GM21360 (cell line): ENCODE measurements around the gene CASP10.

Source experiments
- ATAC-seq: cut with Tn5 transposase; IDR thresholded peaks from one replicate; pipeline ENCODE4 v1.9.1; 2021; ENCODE audit warnings: mild to moderate bottlenecking, moderate library complexity; ENCODE audit not compliant: unreplicated experiment

Gene CASP10

GRCh38 chr2:201257381-201257955, 74.5 kb downstream of the CASP10 start:
- peak; percentile 49 for ATAC-seq

DNA sequence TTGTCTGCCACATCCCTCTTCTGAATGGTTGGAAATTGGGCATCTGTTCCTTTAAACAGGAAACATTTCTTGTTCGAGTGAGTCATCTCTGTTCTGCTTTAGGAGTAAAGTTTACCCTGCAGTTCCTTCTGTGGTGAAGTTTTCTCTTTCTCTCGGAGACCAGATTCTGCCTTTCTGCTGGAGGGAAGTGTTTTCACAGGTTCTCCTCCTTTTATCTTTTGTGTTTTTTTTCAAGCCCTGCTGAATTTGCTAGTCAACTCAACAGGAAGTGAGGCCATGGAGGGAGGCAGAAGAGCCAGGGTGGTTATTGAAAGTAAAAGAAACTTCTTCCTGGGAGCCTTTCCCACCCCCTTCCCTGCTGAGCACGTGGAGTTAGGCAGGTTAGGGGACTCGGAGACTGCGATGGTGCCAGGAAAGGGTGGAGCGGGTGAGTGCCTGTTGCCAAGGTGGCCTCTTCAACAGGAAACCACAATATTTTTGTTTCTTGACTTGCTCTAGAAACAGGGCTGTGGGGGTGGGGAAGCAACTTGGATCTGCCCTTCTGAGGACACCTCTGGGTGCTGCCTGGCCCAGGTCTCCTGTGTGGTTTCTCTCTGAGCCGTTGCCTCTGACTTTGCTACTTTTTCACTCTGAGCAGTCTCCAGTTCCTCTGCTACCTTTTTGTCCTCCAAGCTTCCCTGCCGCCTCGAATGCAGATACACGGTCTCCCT, 75.2 kb downstream of the CASP10 start:
- ATAC-seq: peak; percentile 56

DNA sequence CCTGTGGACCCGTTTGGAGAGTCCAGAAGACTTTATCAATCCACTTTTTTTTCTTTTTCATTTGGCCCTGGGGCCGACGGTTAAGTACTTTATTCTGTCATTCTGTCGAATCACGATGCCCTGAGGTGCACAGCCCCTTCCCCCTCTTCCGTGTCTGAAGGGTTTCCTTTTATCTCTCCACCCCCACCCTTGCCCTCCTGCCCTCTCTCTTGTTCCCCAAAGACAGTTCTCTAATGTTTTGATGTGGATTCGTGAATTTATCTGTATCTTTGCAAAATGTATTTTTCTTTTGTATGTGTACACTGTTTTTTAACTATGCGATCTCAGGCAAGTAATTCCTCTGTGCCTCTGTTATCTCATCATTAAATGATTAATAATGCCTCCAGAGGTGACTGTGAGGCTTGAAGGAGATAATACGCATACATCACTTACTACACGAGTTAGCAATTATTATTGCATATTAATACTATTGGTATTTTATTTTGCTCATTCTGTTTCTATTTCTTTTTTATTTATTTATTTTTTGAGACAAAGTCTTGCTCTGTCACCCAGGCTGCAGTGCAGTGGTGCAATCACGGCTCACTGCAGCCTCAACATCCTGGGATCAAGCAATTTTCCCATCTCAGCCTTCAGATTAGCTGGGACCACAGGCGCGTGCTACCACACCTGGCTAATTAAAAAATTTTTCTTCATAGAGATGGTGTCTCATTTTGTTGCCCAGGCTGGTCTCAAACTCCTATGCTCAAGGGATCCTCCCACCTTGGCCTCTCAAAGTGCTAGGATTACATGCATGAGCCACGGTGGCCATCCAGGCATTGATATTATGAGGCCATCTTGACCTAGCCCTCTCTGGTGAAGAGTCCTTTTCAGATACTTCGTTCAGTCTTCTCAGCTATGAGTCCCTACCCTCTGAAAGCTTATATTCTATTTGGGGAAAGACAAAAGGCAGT, 76.0 kb downstream of the CASP10 start:
- ATAC-seq: peak; percentile 16

DNA sequence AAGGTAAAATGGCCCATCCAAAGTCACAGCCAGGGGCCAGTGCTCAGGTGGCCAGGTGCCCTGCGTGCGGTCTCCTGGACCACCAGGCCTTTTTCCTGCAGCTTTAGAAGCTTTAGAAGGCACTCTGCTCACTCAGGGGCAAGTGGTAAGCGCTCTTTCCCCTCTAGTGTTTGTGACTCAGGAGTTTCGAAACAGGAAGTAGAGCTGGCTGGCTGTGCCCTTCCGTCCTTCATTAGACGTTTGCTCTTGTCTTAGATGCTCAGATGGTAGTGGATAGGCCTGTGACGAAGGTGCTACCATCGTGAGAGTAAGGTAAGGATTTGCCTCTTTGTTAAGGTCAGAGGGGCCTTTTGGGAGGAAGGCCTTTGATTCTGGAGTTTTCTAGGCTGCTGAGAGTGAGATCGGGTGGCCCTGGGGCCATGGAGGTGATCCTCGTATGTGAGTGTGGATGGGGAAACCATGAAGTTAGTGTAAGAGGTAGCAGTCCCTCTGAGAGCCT, 77.4 kb downstream of the CASP10 start, which contains the start of gene CASP8:
Gene CASP8 (plus strand): TSS at position 235 of the 499 bp plus-strand sequence. CDS start 5,951 bp downstream, outside the sequence.
- ATAC-seq: no peak

- no peak for ATAC-seq
Measured at GRCh38 chr2:201261471-201261870, 78.5 kb downstream of the CASP10 start.

DNA sequence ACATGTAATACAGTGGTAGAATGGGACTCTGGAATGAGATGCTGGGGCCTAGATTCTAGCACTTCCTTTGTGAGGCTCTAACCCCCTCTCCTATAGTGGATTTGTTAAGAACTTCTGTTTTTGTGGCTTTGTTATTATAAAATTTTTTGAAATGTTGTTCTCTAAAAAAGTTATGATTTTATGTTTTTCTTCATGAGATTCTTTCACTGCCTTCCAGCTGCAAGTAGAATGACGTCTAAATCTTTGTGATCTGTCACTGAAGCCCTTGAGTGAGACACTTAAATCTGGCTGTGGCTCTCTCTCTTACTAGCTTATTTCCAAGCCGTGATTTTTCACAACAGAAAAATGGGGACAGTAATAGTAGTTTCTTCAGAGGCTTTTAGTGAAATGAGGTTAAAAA, 79.0 kb downstream of the CASP10 start:
- ATAC-seq: no peak

GRCh38 chr2:201262718-201263117, 79.8 kb downstream of the CASP10 start:
- no peak for ATAC-seq

DNA sequence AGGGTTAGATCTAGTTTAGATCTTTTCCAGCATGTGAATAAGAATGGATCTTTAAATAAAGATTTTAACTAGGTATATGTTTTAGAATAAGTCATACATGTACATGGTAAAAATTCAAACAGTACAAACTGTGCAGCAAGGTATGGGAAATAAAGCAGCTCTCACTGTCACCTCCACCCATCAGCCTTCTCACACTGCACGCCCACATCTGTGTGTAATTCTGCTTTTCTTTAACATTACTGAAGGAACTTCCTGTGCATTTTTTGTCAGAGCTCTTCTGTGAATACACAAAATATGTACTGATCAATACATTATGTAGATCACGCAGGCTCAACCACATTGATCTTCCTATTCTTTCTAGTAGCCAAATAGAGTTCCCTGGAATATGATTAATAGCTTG, 80.8 kb downstream of the CASP10 start:
- no peak for ATAC-seq

DNA sequence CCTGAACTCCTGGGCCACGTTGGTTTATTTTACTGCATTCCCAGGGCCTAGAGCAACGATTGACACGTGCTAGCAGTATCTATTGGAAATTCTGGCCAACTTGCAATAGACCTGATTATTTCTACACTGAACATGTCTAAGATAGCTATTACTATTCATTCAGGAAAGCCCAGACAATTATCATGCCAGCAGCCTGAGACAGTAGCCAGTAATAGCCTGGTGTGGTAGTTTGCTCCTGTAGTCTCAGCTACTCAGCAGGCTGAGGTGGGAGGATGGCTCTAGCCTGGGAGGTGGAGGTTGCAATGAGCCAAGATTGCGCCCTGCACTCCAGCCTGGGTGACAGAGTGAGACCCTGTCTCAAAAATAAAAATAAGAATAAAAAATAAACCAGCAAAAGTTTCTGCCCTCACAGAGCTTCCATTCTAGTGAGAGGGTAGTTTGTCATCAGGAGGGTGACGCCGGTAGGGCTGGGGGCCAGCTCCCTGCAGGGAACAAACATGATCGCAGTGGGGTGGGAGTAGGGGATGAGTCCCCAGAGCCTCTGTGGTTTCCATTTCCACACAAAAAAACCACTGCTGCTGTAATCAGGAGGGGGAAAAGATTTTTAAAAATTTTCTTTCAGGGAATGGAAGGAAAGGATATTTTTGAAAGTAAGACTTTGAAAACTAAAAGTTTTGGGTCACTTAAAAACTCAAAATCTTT, 81.7 kb downstream of the CASP10 start:
- no peak for ATAC-seq

DNA sequence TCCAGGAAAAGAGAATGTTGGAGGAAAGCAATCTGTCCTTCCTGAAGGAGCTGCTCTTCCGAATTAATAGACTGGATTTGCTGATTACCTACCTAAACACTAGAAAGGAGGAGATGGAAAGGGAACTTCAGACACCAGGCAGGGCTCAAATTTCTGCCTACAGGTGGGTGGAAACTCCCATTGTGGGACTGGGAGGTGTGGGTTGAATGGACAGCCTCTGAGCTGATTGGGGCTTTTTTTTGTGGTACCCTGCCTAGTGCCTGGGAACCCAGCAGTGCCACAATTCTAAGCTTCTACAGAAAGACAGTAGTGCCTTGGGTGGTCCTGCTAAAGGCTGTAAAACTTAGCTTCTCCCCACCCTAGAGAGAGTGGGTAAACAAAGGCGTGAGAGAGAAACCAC, 83.7 kb downstream of the CASP10 start:
- no peak for ATAC-seq

DNA sequence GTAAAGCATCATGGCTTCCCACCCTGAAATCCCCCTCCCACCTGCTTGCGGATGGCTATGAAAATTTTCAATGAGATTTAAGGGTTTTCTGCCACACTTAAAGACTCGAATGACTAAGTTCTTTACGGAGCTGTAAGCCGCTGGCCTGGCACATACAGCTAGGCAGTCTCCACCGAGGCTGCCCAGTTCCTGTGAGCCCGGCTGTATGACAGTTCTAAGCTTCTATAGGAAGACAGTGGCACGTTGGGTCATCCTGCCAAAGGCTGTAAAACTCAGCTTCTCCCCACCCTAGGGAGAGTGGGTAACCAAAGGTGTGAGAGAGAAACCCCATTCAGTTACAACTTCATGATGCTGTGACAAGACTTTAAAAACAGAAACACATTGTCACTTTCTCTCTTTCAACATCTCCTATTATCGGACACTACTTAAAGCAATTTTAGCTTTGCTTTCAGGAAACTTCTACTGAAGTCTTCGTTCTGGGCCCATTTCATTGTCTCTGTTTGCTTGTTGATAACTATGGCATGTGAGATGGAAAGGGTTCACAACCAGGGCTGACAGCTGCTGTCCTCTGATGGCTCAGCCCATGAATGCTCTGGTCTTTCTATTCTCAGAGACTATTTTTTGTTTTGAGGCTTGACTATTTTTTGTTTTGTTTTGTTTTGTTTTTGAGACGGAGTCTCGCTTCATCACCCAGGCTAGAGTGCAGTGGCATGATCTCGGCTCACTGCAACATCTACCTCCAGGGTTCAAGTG, 84.5 kb downstream of the CASP10 start:
- no peak for ATAC-seq

DNA sequence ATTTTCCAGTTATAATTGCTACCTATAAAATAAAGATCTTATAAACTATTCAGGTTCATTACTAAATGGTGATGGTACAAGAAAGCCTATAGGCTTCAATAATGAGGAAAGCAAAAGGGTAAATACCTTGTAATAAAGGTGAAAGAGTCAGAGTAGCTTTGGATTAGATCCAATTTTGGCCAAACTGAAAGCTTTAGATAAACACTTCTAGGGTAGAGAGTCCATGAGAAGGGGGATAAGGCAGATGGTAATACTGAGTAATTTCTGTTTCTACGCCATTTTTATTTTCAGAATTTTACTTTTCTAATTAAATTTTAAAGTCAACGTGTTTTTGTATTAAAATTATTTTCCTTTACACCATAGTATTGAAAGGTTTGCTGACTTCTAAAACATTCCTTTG, 86.8 kb downstream of the CASP10 start:
- no peak for ATAC-seq

GRCh38 chr2:201270293-201271001, 87.5 kb downstream of the CASP10 start:
- no peak for ATAC-seq

DNA sequence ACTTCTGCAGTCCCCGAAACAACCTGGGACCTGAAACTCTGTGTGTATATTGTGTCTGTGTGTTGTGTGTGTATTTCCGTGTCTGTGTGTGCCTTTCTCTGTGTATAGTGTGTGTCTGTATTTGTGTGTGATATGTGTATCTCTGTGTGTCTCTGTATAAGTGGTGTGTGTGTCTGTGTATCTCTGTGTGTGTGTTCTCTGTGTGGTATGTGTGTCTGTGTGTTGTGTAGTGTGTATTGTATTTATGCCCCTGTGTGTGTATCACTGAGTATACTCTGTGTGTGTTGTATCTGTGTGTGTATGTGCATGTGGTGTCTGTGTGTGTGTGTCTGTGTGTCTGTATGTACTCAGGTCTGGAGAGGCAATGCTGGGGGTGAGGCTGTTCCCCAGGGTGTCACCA, 89.0 kb downstream of the CASP10 start:
- no peak for ATAC-seq

DNA sequence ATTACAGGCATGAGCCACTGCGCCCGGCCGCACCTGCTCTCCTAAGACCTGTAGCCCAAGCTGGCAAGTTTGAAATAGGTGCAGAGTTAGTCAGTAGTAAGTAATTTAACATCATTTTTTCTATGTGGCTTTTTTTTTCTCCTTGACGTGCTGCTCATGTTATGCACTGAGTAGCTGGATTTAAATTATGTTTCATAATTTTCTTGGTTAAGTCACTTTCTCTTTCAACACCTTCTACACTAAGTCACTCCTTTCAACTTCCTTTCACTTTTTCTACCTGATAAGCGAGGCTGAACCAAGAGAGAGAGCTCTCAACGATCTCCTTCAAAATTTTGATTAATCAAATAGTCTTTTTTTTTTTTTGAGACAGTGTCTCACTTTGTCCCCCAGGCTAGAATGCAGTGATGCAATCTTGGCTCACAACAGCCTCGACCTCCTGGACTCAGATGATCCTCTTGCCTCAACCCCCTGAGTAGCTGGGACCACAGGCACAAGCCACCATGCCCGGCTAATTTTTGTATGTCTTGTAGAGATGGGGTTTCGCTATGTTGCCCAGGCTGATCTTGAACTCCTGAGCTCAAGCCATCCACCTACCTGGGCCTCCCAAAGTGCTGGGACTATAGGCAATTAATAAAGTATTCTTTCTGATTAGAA, 90.5 kb downstream of the CASP10 start:
- ATAC-seq: no peak

DNA sequence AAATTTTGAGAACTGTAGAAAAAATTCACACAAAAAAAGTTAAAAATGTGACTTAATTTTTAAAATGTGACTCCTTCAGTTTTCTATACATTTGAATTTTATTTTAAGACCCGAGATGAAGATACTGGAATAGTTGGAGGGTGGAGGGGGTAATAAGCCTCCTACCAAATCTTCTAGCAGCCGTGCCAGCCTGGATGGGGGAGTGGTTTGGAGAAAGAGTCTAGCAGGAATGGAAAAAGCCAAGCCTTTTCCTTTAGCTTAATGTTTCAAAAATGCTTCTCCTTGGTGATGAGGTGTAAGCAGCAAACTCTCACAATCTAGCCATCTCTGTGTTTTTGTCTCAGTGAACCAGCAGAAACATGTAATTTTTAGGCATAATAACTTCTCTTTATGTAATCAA, 92.1 kb downstream of the CASP10 start:
- ATAC-seq: no peak

DNA sequence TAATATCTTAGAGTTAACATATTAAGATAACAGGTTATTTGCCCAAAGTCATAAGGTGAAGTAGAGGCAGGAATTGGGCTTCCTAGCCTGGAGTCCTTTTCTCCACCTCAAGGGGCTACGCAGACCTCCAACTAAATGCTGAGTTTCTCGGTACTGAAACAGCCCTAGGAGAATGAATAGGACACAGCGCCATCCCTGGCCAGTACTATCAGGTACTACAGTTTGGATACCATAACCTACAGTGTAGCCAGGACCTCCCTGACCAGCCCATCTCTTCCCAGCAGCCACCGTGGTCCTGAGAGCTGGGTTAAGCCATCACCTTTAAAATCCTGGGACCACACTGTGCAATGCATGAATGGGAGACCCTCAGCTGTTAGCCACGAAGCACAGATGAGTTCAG, 93.0 kb downstream of the CASP10 start:
- no peak for ATAC-seq

DNA sequence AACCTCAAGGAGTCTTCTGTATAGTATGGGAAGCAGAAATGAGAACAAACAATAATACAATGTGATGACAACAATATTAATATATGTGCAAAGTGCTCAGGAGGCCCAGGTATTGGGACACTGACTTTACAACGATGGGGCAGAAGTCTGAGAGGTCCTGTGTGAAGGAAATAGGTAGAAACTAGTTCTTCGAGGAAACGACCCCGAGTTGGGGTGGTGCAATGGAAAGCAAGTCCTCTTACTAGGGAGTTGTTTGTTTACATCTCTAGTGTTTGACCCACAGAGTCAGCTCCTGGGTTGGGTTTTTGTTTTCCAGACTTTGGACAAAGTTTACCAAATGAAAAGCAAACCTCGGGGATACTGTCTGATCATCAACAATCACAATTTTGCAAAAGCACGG, 93.6 kb downstream of the CASP10 start:
- no peak for ATAC-seq
